SKM-1 (cell line): ENCODE results near the gene GNAT3.

Source experiments
- DNase-seq: peaks from one replicate; lab custom pipeline; 2025; ENCODE audit not compliant: unreplicated experiment; lab: John Stamatoyannopoulos, UW

Gene GNAT3

GRCh38 chr7:80511964-80512363, at the start of gene GNAT3:
Gene GNAT3 (minus strand): TSS chr7:80512064. CDS start chr7:80511926, 138 bp downstream.
- no peak for DNase-seq

- DNase-seq = no peak
Measured at GRCh38 chr7:80558116-80558515, 46.3 kb upstream of the GNAT3 start.

GRCh38 chr7:80552031-80552694, 40.3 kb upstream of the GNAT3 start:
- no peak for DNase-seq

GRCh38 chr7:80550005-80550404, 38.1 kb upstream of the GNAT3 start:
- DNase-seq = no peak

GRCh38 chr7:80548840-80549530, 37.1 kb upstream of the GNAT3 start:
- DNase-seq = no peak

- no peak for DNase-seq
Measured at GRCh38 chr7:80542398-80542797, 30.5 kb upstream of the GNAT3 start.

- no peak for DNase-seq
Measured at GRCh38 chr7:80540836-80541235, 29.0 kb upstream of the GNAT3 start.

GRCh38 chr7:80537091-80537490, 25.2 kb upstream of the GNAT3 start:
- no peak for DNase-seq

GRCh38 chr7:80536426-80536825, 24.6 kb upstream of the GNAT3 start:
- DNase-seq = no peak

GRCh38 chr7:80533287-80533686, 21.4 kb upstream of the GNAT3 start:
- no peak for DNase-seq

- no peak for DNase-seq
Measured at GRCh38 chr7:80532153-80532552, 20.3 kb upstream of the GNAT3 start.

GRCh38 chr7:80530136-80530535, 18.3 kb upstream of the GNAT3 start:
- no peak for DNase-seq

- no peak for DNase-seq
Measured at GRCh38 chr7:80529362-80529761, 17.5 kb upstream of the GNAT3 start.

- DNase-seq = no peak
Measured at GRCh38 chr7:80528689-80529088, 16.8 kb upstream of the GNAT3 start.

- DNase-seq = no peak
Measured at GRCh38 chr7:80526472-80526871, 14.6 kb upstream of the GNAT3 start.

GRCh38 chr7:80524693-80525092, 12.8 kb upstream of the GNAT3 start:
- DNase-seq = no peak

- no peak for DNase-seq
Measured at GRCh38 chr7:80521809-80522208, 9.9 kb upstream of the GNAT3 start.

GRCh38 chr7:80520199-80520598, 8.3 kb upstream of the GNAT3 start:
- DNase-seq = no peak

- no peak for DNase-seq
Measured at GRCh38 chr7:80517282-80517747, 5.5 kb upstream of the GNAT3 start.

- no peak for DNase-seq
Measured at GRCh38 chr7:80515298-80515697, 3.4 kb upstream of the GNAT3 start.

GRCh38 chr7:80510021-80510420, 1.8 kb downstream of the GNAT3 start:
- no peak for DNase-seq

GRCh38 chr7:80508440-80508839, 3.4 kb downstream of the GNAT3 start:
- no peak for DNase-seq
